ENCODE data around the gene CTF1. TPM values are rescaled to one million over a fixed set of nuclear protein-coding genes. Genes with fewer than 3 reads are reported as not detected.
"Not testable (repeated sequence)": the region's sequence is repeated elsewhere in the genome, so short reads cannot be mapped to it uniquely, and the experiment has no call there.

The CTF1 gene
- total RNA-seq, 4 donors from 2014 or later = 2.3 to 20.6 (median 13.8) TPM; not detected in 1

DNA sequence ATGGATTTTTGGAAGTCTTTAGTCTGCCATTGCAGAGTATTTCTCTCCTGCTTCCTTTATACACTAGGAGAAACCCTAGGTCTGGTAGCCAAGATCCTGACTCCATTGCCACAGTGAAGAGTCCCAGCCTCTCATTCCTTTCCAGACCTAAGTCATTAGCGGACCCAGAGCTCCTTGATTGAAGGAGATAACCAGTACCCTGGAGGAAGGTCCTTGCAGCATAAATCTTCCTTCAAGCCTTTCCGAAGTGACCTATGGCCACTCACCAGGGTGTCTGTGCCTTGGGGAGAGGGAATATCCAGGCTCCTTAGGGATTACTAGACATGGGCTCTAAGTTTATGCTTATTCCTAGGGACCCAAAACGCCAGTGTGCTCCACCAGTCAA is 38.3 kb upstream of the CTF1 start:
- H3K27ac ChIP-seq = no peak overlapping the region
- no peaks in the 10 kb centered on the region for H3K9me3 ChIP-seq
- DNase-seq = no peak
- TF ChIP-seq, protein P1, sequence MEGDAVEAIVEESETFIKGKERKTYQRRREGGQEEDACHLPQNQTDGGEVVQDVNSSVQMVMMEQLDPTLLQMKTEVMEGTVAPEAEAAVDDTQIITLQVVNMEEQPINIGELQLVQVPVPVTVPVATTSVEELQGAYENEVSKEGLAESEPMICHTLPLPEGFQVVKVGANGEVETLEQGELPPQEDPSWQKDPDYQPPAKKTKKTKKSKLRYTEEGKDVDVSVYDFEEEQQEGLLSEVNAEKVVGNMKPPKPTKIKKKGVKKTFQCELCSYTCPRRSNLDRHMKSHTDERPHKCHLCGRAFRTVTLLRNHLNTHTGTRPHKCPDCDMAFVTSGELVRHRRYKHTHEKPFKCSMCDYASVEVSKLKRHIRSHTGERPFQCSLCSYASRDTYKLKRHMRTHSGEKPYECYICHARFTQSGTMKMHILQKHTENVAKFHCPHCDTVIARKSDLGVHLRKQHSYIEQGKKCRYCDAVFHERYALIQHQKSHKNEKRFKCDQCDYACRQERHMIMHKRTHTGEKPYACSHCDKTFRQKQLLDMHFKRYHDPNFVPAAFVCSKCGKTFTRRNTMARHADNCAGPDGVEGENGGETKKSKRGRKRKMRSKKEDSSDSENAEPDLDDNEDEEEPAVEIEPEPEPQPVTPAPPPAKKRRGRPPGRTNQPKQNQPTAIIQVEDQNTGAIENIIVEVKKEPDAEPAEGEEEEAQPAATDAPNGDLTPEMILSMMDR (IDR thresholded peaks at IDR 0.05) = no peak
- no peak for TF ChIP-seq POLR2A (IDR thresholded peaks at IDR 0.05)
- intact Hi-C loops (cut with DNase I; ENCODE audit: low total_unique reads) = no loop called here
- no peaks in the 10 kb centered on the region for H3K36me3 ChIP-seq
- no peak overlapping the region for H3K4me3 ChIP-seq
- H3K27me3 ChIP-seq = no peaks in the 10 kb centered on the region
- no peaks in the 10 kb centered on the region for H3K4me1 ChIP-seq

DNA sequence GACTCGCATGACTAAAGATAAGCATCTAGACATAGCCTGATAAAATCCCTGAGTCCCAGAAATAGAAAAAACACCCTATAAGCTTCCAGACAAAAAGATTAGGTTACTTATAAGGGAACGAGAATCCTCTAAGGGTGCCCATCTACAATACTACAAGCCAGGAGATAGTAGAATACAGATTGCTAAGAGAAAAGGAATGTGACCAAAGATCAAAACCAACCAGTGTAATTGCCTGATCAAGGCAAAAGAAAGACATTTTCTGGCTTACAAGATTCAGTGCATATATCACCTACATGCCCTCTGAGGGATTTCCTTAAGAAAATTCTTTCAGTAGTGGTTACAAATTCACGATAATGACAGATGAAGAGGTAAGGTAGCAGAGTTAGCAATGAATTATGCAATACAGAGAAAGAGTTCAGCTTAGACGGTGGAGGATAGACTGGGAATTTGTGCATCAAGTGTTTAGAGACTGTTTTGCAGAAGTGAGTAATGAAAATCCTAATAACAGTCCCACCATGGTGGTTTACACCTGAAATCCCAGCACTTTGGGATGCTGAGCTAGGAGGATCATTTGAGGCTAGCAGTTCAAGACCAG is 37.5 kb upstream of the CTF1 start:
- H3K4me1 ChIP-seq = no peaks in the 10 kb centered on the region
- TF ChIP-seq POLR2A (IDR thresholded peaks at IDR 0.05) = no peak
- TF ChIP-seq, protein P1 (IDR thresholded peaks at IDR 0.05) = no peak
- no peak overlapping the region for H3K4me3 ChIP-seq
- no peaks in the 10 kb centered on the region for H3K27me3 ChIP-seq
- H3K36me3 ChIP-seq = no peaks in the 10 kb centered on the region
- intact Hi-C loops (cut with DNase I; ENCODE audit: low total_unique reads) = no loop called here
- no peak overlapping the region for H3K27ac ChIP-seq
- no peak for DNase-seq
- no peaks in the 10 kb centered on the region for H3K9me3 ChIP-seq

GRCh38 chr16:30860729-30861128 is 35.7 kb upstream of the CTF1 start:
- H3K27ac ChIP-seq; DNase-seq; H3K36me3 ChIP-seq; intact Hi-C loops (cut with DNase I; ENCODE audit: low total_unique reads); H3K4me1 ChIP-seq; H3K4me3 ChIP-seq; H3K9me3 ChIP-seq; H3K27me3 ChIP-seq: not testable (repeated sequence)

DNA sequence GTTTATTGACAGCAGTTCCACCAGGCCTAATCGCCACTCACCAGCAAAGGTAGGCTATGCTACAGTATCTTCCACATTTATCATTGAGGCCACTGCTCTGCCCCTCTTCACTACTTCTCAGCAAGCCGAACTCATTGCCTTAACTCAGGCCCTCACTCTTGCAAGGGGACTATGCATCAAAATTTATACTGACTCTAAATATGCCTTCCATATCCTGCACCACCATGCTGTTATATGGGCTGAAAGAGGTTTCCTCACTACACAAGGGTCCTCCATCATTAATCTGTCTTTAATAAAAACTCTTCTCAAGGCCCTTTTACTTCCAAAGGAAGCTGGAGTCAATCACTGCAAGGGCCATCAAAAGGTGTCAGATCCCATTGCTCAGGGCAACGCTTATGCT is 33.2 kb upstream of the CTF1 start:
- H3K4me1 ChIP-seq; H3K4me3 ChIP-seq; DNase-seq; H3K36me3 ChIP-seq; H3K9me3 ChIP-seq; intact Hi-C loops (cut with DNase I; ENCODE audit: low total_unique reads); H3K27ac ChIP-seq; H3K27me3 ChIP-seq: not testable (repeated sequence)

GRCh38 chr16:30866031-30866430 is 30.4 kb upstream of the CTF1 start:
- Histone ChIP-seq H3K9me3 (no peaks in the 10 kb centered on the region), H3K36me3 (no peaks in the 10 kb centered on the region), H3K27ac (no peak overlapping the region), H3K4me3 (no peak overlapping the region), H3K4me1 (no peaks in the 10 kb centered on the region), H3K27me3 (no peaks in the 10 kb centered on the region)
- TF ChIP-seq, protein P1 (IDR thresholded peaks at IDR 0.05) = no peak
- no peak for TF ChIP-seq POLR2A (IDR thresholded peaks at IDR 0.05)
- DNase-seq = no peak
- intact Hi-C loops (cut with DNase I; ENCODE audit: low total_unique reads) = no loop called here

DNA sequence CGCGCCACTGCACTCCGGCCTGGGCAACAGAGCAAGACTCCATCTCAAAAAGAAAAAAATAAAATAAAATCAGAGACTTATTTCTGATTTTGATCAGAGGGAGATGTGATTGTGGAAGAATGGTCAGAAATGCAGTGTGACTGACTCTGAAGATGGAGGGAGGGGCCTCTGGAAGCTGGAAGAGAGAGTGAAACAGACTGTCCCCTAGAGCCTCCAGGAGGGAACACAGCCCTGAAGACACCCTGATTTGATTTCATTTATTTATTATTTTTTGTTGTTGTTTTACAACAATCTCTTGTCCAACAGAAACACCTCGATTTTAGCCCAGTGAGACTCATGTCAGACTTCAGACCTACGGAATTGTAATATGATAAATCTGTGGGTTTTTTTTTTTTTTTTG is 28.7 kb upstream of the CTF1 start:
- H3K27ac ChIP-seq = no peak overlapping the region
- no peak overlapping the region for H3K4me3 ChIP-seq
- no peaks in the 10 kb centered on the region for H3K36me3 ChIP-seq
- H3K4me1 ChIP-seq = no peaks in the 10 kb centered on the region
- H3K27me3 ChIP-seq = no peaks in the 10 kb centered on the region
- intact Hi-C loops (cut with DNase I; ENCODE audit: low total_unique reads) = no loop called here
- H3K9me3 ChIP-seq = no peaks in the 10 kb centered on the region
- DNase-seq = no peak
- TF ChIP-seq, protein P1 (IDR thresholded peaks at IDR 0.05) = no peak
- no peak for TF ChIP-seq POLR2A (IDR thresholded peaks at IDR 0.05)
